GM18502 (cell line): ENCODE measurements around the gene RMI1.

Experiments
- ATAC-seq: cut with Tn5 transposase; IDR thresholded peaks from one replicate; pipeline ENCODE4 v1.9.1; 2021; ENCODE audit warnings: mild to moderate bottlenecking; ENCODE audit not compliant: unreplicated experiment, poor library complexity

The RMI1 gene

GRCh38 chr9:83966209-83966582, 14.4 kb upstream of the RMI1 start:
- no peak for ATAC-seq

- ATAC-seq, result no peak
Observed at GRCh38 chr9:83967073-83967472, 13.5 kb upstream of the RMI1 start.

GRCh38 chr9:83969602-83970001, 11.0 kb upstream of the RMI1 start:
- ATAC-seq, result no peak

GRCh38 chr9:83971485-83971884, 9.1 kb upstream of the RMI1 start:
- ATAC-seq, result no peak

- no peak for ATAC-seq
Observed at GRCh38 chr9:83972286-83972685, 8.3 kb upstream of the RMI1 start.

- ATAC-seq, result no peak
Observed at GRCh38 chr9:83975300-83975699, 5.3 kb upstream of the RMI1 start.

- ATAC-seq, result no peak
Observed at GRCh38 chr9:83976372-83976771, 4.2 kb upstream of the RMI1 start.

GRCh38 chr9:83977196-83977595, 3.4 kb upstream of the RMI1 start:
- ATAC-seq, result no peak

- ATAC-seq, result peak; percentile 26
Observed at GRCh38 chr9:83978992-83979811, 1.4 kb upstream of the RMI1 start.

GRCh38 chr9:83979812-83980394, 702 bp upstream of the RMI1 start, which contains the start of gene HNRNPK:
Gene HNRNPK, minus strand, starts transcription at chr9:83980215. Its CDS starts 1,963 bp downstream, at chr9:83978252.
- peak; percentile 85 for ATAC-seq

GRCh38 chr9:83981126-83981871, 694 bp downstream of the RMI1 start:
- no peak for ATAC-seq

GRCh38 chr9:83986195-83986594, 5.6 kb downstream of the RMI1 start:
- peak; percentile 65 for ATAC-seq

- no peak for ATAC-seq
Observed at GRCh38 chr9:83986765-83987401, 6.3 kb downstream of the RMI1 start.

GRCh38 chr9:83987402-83987791, 6.8 kb downstream of the RMI1 start:
- no peak for ATAC-seq

- no peak for ATAC-seq
Observed at GRCh38 chr9:83988411-83988810, 7.8 kb downstream of the RMI1 start.

GRCh38 chr9:83991355-83991754, 10.8 kb downstream of the RMI1 start:
- ATAC-seq, result no peak

GRCh38 chr9:83992407-83992806, 11.8 kb downstream of the RMI1 start:
- no peak for ATAC-seq

- ATAC-seq, result no peak
Observed at GRCh38 chr9:83992901-83993300, 12.3 kb downstream of the RMI1 start.

GRCh38 chr9:83996126-83996525, 15.5 kb downstream of the RMI1 start:
- no peak for ATAC-seq

- no peak for ATAC-seq
Observed at GRCh38 chr9:83999141-83999918, 18.7 kb downstream of the RMI1 start.
